AG04450 (cell line): ENCODE measurements around the gene DPEP2NB. TPM values are rescaled to one million over a fixed set of nuclear protein-coding genes. Genes with fewer than 3 reads are reported as not detected.

Experiments used
- CTCF ChIA-PET: fragments of 300-600, 350-600 bp; formaldehyde crosslinking; extraction: SDS; loops from one replicate; lab custom pipeline; 2022; ENCODE audit warnings: antibody characterized with exemption, inconsistent platforms; lab: Charles Lee
- POLR2A ChIA-PET: fragments of 350-600 bp; formaldehyde crosslinking; extraction: SDS; loops from one replicate; lab custom pipeline; 2021; ENCODE audit warnings: antibody characterized with exemption, inconsistent platforms; lab: Yijun Ruan, JAX
- DNase-seq: peaks from one replicate; pipeline ENCODE4 v3.0.0-alpha.2; 2011; ENCODE audit warnings: low read depth, low spot score
- H3K27ac ChIP-seq: one replicate; pipeline ENCODE4 v1.5.1; 2012; ENCODE audit warnings: low read depth, low read length, control low read depth
- H3K27me3 ChIP-seq: one replicate; pipeline ENCODE4 v1.6.0; 2012; ENCODE audit warnings: low read length; ENCODE audit not compliant: control insufficient read depth, insufficient read depth
- H3K4me3 ChIP-seq: 2 replicates; pipeline ENCODE4 v1.5.1; 2011; ENCODE audit warnings: mild to moderate bottlenecking, low read depth, low read length, control low read depth
- H3K9me3 ChIP-seq: 2 replicates; pipeline ENCODE4 v1.5.1; 2012; ENCODE audit warnings: low read length; ENCODE audit not compliant: control insufficient read depth, insufficient read depth
- CTCF ChIP-seq: IDR thresholded peaks from 2 replicates; pipeline ENCODE4 v1.5.1; 2011; ENCODE audit warnings: low read depth, low read length, control low read depth, inconsistent platforms
- polyA plus RNA-seq: library from polyadenylated mRNA; depleted of rRNA; stranded (reverse); fragments of >200 nt; gene quantifications from 2 replicates; pipeline ENCODE4 v1.2.3, GENCODE V29; 2011; rRNA removed
- small RNA-seq: library from RNA; depleted of rRNA; stranded (forward); fragments of <200 nt; gene quantifications from one replicate; pipeline ENCODE3, GENCODE V24; 2012; ENCODE audit warnings: low read depth; ENCODE audit not compliant: insufficient read length

Gene DPEP2NB
- polyA plus RNA-seq, 1 experiment, result not detected

- no peak for TF ChIP-seq CTCF
- Histone ChIP-seq H3K4me3 (no peak overlapping the region), H3K27me3 (no peaks in the 10 kb centered on the region), H3K9me3 (no peaks in the 10 kb centered on the region; the same call in 1 of the 2 replicates), H3K27ac (no peak overlapping the region)
- POLR2A ChIA-PET, result no interaction called here
- DNase-seq, result no peak
- CTCF ChIA-PET, result interaction anchor here (0.7 kb wide), 1 partner anchor 77 kb away, joined by 3 read pairs; no protein-coding TSS in a partner anchor
Observed at GRCh38 chr16:67963662-67964321, 51.9 kb downstream of the DPEP2NB start.

Small RNA genes within 50 kb of the gene (small RNA-seq; reads per million reads assigned to genes)
- 1.6 reads per million for gene RNU6-359P

Other genes starting within 250 kb of the DPEP2NB start
- gene RANBP10, start 209.4 kb downstream of the DPEP2NB start, polyA plus RNA-seq, result 11.3 and 11.7 TPM in 2 replicates
- 0.92 and 1.1 TPM in 2 replicates for gene TSNAXIP1, start 209.0 kb downstream of the DPEP2NB start, polyA plus RNA-seq
- 22.3 and 22.8 TPM in 2 replicates for gene THAP11, start 173.6 kb downstream of the DPEP2NB start, polyA plus RNA-seq
- gene NUTF2, start 169.0 kb downstream of the DPEP2NB start, polyA plus RNA-seq, result 151 and 190 TPM in 2 replicates
- 17.9 and 21.7 TPM in 2 replicates for gene CENPT, start 168.2 kb downstream of the DPEP2NB start, polyA plus RNA-seq
- 18.7 and 31.6 TPM in 2 replicates for gene EDC4, start 142.9 kb downstream of the DPEP2NB start, polyA plus RNA-seq
- gene NRN1L, start 131.0 kb downstream of the DPEP2NB start, polyA plus RNA-seq, result 0.21 TPM in 1 of 2 replicates, not detected in the other
- 18.2 and 26.6 TPM in 2 replicates for gene PSKH1, start 122.7 kb downstream of the DPEP2NB start, polyA plus RNA-seq
- gene CTRL, start 84.0 kb downstream of the DPEP2NB start, polyA plus RNA-seq, result 0.14 and 0.29 TPM in 2 replicates
- gene PSMB10, start 79.1 kb downstream of the DPEP2NB start, polyA plus RNA-seq, result 18.1 and 29.1 TPM in 2 replicates
- 5.2 and 7.9 TPM in 2 replicates for gene LCAT, start 71.8 kb downstream of the DPEP2NB start, polyA plus RNA-seq
- gene SLC12A4, start 47.3 kb downstream of the DPEP2NB start, polyA plus RNA-seq, result 48.1 and 63.0 TPM in 2 replicates
- not detected in 2 replicates for gene DPEP3, start 35.4 kb downstream of the DPEP2NB start, polyA plus RNA-seq
- gene DPEP2, start 16.4 kb downstream of the DPEP2NB start, polyA plus RNA-seq, result not detected in 2 replicates
- 7.6 and 8.1 TPM in 2 replicates for gene DDX28, start 7.3 kb upstream of the DPEP2NB start, polyA plus RNA-seq
- gene DUS2, start 7.4 kb upstream of the DPEP2NB start, polyA plus RNA-seq, result 13.7 and 14.1 TPM in 2 replicates
- 13.8 and 16.7 TPM in 2 replicates for gene NFATC3, start 69.5 kb upstream of the DPEP2NB start, polyA plus RNA-seq
- gene ESRP2, start 220.2 kb upstream of the DPEP2NB start, polyA plus RNA-seq, result 0.01 and 0.14 TPM in 2 replicates
- 15.7 and 18.7 TPM in 2 replicates for gene PLA2G15, start 229.5 kb upstream of the DPEP2NB start, polyA plus RNA-seq
- 27.4 and 30.3 TPM in 2 replicates for gene SLC7A6, start 248.6 kb upstream of the DPEP2NB start, polyA plus RNA-seq